Purkinje cell (primary cell): ENCODE measurements around the gene BCL2L15. TPM values are rescaled to one million over a fixed set of nuclear protein-coding genes. Genes with fewer than 3 reads are reported as not detected.

Source experiments
- polyA plus RNA-seq: library from polyadenylated mRNA; unstranded; fragments of >200 nt; fragmentation: Nextera tagmentation; gene quantifications from 2 replicates; pipeline ENCODE4 v1.2.1, GENCODE V29; 2014

The BCL2L15 gene
- not detected in 2 replicates for polyA plus RNA-seq

GRCh38 chr1:113887402-113888175 lies at the start of gene BCL2L15:
BCL2L15 (minus strand) TSS chr1:113887581; CDS start chr1:113887375, 206 bp downstream.

GRCh38 chr1:113928941-113929749 lies 41.8 kb upstream of the BCL2L15 start, which contains the start of gene HIPK1:
HIPK1 (plus strand) TSS chr1:113929324.

GRCh38 chr1:113904674-113905434 lies 17.5 kb upstream of the BCL2L15 start, which contains the start of the genes AP4B1 and DCLRE1B:
AP4B1 (minus strand) TSS chr1:113904799; CDS start chr1:113904717, 82 bp downstream.
DCLRE1B (plus strand) TSS chr1:113905326; CDS start chr1:113905587, 261 bp downstream.

GRCh38 chr1:113871597-113872113 lies 15.7 kb downstream of the BCL2L15 start, which contains the start of gene PTPN22:
PTPN22 (minus strand) TSS chr1:113871712.

Other genes with a start within 250 kb of the BCL2L15 start
- 57.5 and 69.8 TPM in 2 replicates for gene PHTF1, start 128.1 kb downstream of the BCL2L15 start, polyA plus RNA-seq
- gene RSBN1, start 75.1 kb downstream of the BCL2L15 start, polyA plus RNA-seq, result 16.4 and 22.3 TPM in 2 replicates
- gene PTPN22, start 15.9 kb downstream of the BCL2L15 start, polyA plus RNA-seq, result 0.58 and 2.0 TPM in 2 replicates
- gene AP4B1, start 17.2 kb upstream of the BCL2L15 start, polyA plus RNA-seq, result 7.1 and 8.8 TPM in 2 replicates
- 0.08 and 1.8 TPM in 2 replicates for gene DCLRE1B, start 17.7 kb upstream of the BCL2L15 start, polyA plus RNA-seq
- 14.2 and 19.4 TPM in 2 replicates for gene HIPK1, start 41.7 kb upstream of the BCL2L15 start, polyA plus RNA-seq
- 0.50 TPM in 1 of 2 replicates, not detected in the other for gene OLFML3, start 91.9 kb upstream of the BCL2L15 start, polyA plus RNA-seq